GM23338 (cell line): ENCODE results near the gene LGR5. TPM values are rescaled to one million over a fixed set of nuclear protein-coding genes. Genes with fewer than 3 reads are reported as not detected.

ENCODE experiments used
- ATAC-seq: fragments of 200-7000 bp; cut with Tn5 transposase; 3 replicates; pipeline ENCODE4 v1.9.1; 2020
- DNase-seq: peaks from one replicate; pipeline ENCODE4 v3.0.0-alpha.2; 2015; ENCODE audit warnings: low spot score
- H2AFZ ChIP-seq: fragments of 200-600 bp; sonication (generic); 2 replicates; pipeline ENCODE4 v1.8.0; 2016; ENCODE audit warnings: antibody characterized with exemption, mild to moderate bottlenecking, moderate library complexity
- H3F3A ChIP-seq: fragments of 200-600 bp; sonication (generic); replicated peaks from 2 replicates; pipeline ENCODE4 v1.8.0; 2017; ENCODE audit warnings: antibody characterized with exemption, mixed run types, low read depth
- H3K27ac ChIP-seq: fragments of 200-600 bp; sonication (generic); 2 replicates; pipeline ENCODE4 v1.6.1; 2016; ENCODE audit warnings: low read depth
- H3K27me3 ChIP-seq: fragments of 200-600 bp; sonication (generic); 2 replicates; pipeline ENCODE4 v1.8.0; 2016; ENCODE audit warnings: mild to moderate bottlenecking, mixed run types, moderate library complexity; ENCODE audit not compliant: insufficient read depth
- H3K36me3 ChIP-seq: fragments of 200-600 bp; sonication (generic); 2 replicates; pipeline ENCODE4 v1.8.0; 2016; ENCODE audit warnings: mild to moderate bottlenecking; ENCODE audit not compliant: insufficient read depth
- H3K4me1 ChIP-seq: fragments of 200-600 bp; sonication (generic); 2 replicates; pipeline ENCODE4 v1.8.0; 2016; ENCODE audit warnings: mild to moderate bottlenecking, moderate library complexity; ENCODE audit not compliant: insufficient read depth
- H3K4me2 ChIP-seq: fragments of 200-600 bp; sonication (generic); 2 replicates; pipeline ENCODE4 v1.7.1; 2017; ENCODE audit warnings: mixed run types
- H3K4me3 ChIP-seq: fragments of 200-600 bp; sonication (generic); 2 replicates; pipeline ENCODE4 v1.6.1; 2016; ENCODE audit warnings: mixed run types
- H3K79me2 ChIP-seq: fragments of 200-600 bp; sonication (generic); replicated peaks from 2 replicates; pipeline ENCODE4 v1.8.0; 2017; ENCODE audit warnings: mild to moderate bottlenecking; ENCODE audit not compliant: insufficient read depth
- H3K9me2 ChIP-seq: fragments of 200-600 bp; sonication (generic); 2 replicates; pipeline ENCODE4 v1.8.0; 2017; ENCODE audit not compliant: insufficient read depth
- H4K20me1 ChIP-seq: fragments of 200-600 bp; sonication (generic); replicated peaks from 2 replicates; pipeline ENCODE4 v1.8.0; 2017; ENCODE audit warnings: mild to moderate bottlenecking; ENCODE audit not compliant: insufficient read depth
- H3K27ac Mint-ChIP-seq: 2 replicates; pipeline ENCODE4 v1.8.0; 2020; ENCODE audit warnings: inconsistent platforms, mild to moderate bottlenecking, moderate library complexity, mixed read lengths
- H3K27me3 Mint-ChIP-seq: 3 replicates; pipeline ENCODE4 v1.8.0; 2022; ENCODE audit warnings: low read depth, mild to moderate bottlenecking, moderate library complexity, mixed read lengths, inconsistent platforms; ENCODE audit not compliant: insufficient read depth, poor library complexity
- H3K36me3 Mint-ChIP-seq: 3 replicates; pipeline ENCODE4 v1.8.0; 2021; ENCODE audit warnings: low read depth, mild to moderate bottlenecking, inconsistent platforms, moderate library complexity, mixed read lengths
- H3K4me1 Mint-ChIP-seq: 3 replicates; pipeline ENCODE4 v1.8.0; 2020; ENCODE audit warnings: mild to moderate bottlenecking, inconsistent platforms, mixed read lengths
- H3K4me3 Mint-ChIP-seq: 3 replicates; pipeline ENCODE4 v1.8.0; 2021; ENCODE audit warnings: moderate library complexity, mild to moderate bottlenecking, inconsistent platforms, mixed read lengths
- H3K9me3 Mint-ChIP-seq: 3 replicates; pipeline ENCODE4 v1.8.0; 2020; ENCODE audit warnings: moderate library complexity, mild to moderate bottlenecking, inconsistent platforms, mixed read lengths
- CREB1 ChIP-seq: fragments of 250-450 bp; sonication (Bioruptor Pico); IDR thresholded peaks from 2 replicates; pipeline ENCODE4 v1.5.0; 2020; ENCODE audit warnings: low read depth, mild to moderate bottlenecking, moderate library complexity
- EZH2 ChIP-seq: fragments of 200-600 bp; sonication (generic); IDR thresholded peaks from one replicate; pipeline ENCODE4 v1.8.0; 2017; ENCODE audit warnings: antibody characterized with exemption, mild to moderate bottlenecking, low read depth; ENCODE audit not compliant: unreplicated experiment
- NANOG ChIP-seq: IDR thresholded peaks from 2 replicates; pipeline ENCODE4 v1.6.1; 2016; ENCODE audit warnings: antibody characterized with exemption, borderline replicate concordance
- POLR2AphosphoS5 ChIP-seq: IDR thresholded peaks from 2 replicates; pipeline ENCODE4 v1.6.1; 2016; ENCODE audit warnings: antibody characterized with exemption, low read depth
- STAT1 ChIP-seq: IDR thresholded peaks from one replicate; pipeline ENCODE4 v1.6.1; 2016; ENCODE audit warnings: antibody characterized with exemption; ENCODE audit not compliant: unreplicated experiment
- ZNF114 ChIP-seq: fragments of 250-450 bp; sonication (Bioruptor Pico); IDR thresholded peaks from 2 replicates; pipeline ENCODE4 v1.5.0; 2020; ENCODE audit warnings: mild to moderate bottlenecking, moderate library complexity
- ZNF331 ChIP-seq: fragments of 250-450 bp; sonication (Bioruptor Pico); IDR thresholded peaks from 2 replicates; pipeline ENCODE4 v1.5.0; 2020; ENCODE audit warnings: low read depth, mild to moderate bottlenecking, moderate library complexity
- polyA plus RNA-seq: library from polyadenylated mRNA; unstranded; fragments of >200 nt; fragmentation: Nextera tagmentation; extraction: Ambion mirVana; gene quantifications from 2 replicates; pipeline ENCODE4 v1.2.1, GENCODE V29; 2016
- total RNA-seq: library from RNA; depleted of rRNA; stranded (reverse); fragments of >200 nt; shearing (Covaris generic); gene quantifications from 2 replicates; pipeline ENCODE4 v1.2.3, GENCODE V29; 2014
- TF ChIP-seq, protein P1 (sequence below), 2 experiments: fragments of 200-600 bp in 1 of 2; sonication (generic) in 1 of 2; conservative IDR thresholded peaks; 2 replicates each; pipeline versions ENCODE4 v1.5.1 to v1.6.1; 2016 to 2017; ENCODE audit warnings: antibody characterized with exemption in 2 of 2, low read depth in 2 of 2, mild to moderate bottlenecking in 2 of 2, moderate library complexity in 1 of 2
- TF ChIP-seq, protein P2 (sequence below): IDR thresholded peaks from one replicate; pipeline ENCODE4 v1.6.1; 2018; ENCODE audit warnings: antibody characterized with exemption; ENCODE audit not compliant: unreplicated experiment
- TF ChIP-seq, protein P3 (sequence below): IDR thresholded peaks from 2 replicates; pipeline ENCODE4 v1.6.1; 2016; ENCODE audit warnings: antibody characterized with exemption
- TF ChIP-seq, protein P4 (sequence below): fragments of 250-450 bp; sonication (Bioruptor Pico); IDR thresholded peaks from 2 replicates; pipeline ENCODE4 v1.5.0; 2020; ENCODE audit warnings: mild to moderate bottlenecking, moderate library complexity

The LGR5 gene
- total and polyA plus RNA-seq, 2 experiments from 2014 or later = 0.17 to 0.26 TPM

DNA sequence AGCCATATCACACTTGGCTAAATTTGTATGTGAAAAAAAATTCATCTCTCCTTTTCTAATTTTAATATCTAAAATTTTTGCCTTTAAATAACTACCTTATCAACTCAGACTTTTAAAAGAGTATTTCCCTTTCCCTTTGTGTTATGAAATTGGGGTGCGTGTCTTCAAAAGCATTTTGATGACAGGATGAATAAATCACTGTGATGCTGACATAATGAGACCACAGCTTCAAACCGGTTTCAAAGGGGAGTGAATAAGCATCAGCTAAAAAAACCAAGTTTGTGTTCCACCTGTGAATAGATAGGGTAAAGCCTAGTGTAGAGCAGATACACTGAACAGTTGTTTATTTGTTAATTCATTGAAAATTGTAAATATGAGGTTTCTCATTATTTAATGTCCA is 85.0 kb downstream of the LGR5 start (continued):
- TF ChIP-seq NANOG = no peak
- TF ChIP-seq, protein P1, sequence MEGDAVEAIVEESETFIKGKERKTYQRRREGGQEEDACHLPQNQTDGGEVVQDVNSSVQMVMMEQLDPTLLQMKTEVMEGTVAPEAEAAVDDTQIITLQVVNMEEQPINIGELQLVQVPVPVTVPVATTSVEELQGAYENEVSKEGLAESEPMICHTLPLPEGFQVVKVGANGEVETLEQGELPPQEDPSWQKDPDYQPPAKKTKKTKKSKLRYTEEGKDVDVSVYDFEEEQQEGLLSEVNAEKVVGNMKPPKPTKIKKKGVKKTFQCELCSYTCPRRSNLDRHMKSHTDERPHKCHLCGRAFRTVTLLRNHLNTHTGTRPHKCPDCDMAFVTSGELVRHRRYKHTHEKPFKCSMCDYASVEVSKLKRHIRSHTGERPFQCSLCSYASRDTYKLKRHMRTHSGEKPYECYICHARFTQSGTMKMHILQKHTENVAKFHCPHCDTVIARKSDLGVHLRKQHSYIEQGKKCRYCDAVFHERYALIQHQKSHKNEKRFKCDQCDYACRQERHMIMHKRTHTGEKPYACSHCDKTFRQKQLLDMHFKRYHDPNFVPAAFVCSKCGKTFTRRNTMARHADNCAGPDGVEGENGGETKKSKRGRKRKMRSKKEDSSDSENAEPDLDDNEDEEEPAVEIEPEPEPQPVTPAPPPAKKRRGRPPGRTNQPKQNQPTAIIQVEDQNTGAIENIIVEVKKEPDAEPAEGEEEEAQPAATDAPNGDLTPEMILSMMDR (conservative IDR thresholded peaks at IDR 0.05; ENCODE audit: low read depth in 2 of 2) = no peak

DNA sequence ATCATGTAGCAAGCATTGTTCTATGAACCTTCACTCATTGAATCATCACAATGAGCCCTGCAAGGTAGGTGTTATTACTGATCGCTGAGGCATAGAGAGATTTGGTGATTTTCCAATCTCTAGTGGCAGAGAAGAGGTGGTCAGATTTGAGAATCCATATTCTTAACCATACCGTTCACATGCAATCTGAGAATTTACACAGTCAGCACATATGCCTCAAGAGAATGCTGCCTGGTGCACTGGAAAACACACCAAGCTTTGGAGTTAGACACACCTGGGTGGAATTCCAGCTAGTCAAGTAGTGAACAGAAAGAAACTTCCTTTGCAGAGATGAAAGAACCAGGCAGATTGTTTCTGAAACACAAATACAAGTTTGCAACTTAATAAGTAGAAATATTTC is 94.1 kb downstream of the LGR5 start:
- Mint-ChIP-seq H3K4me3 (no peak overlapping the region), H3K36me3 (no peaks in the 10 kb centered on the region), H3K9me3 (no peaks in the 10 kb centered on the region), H3K27ac (no peak overlapping the region), H3K27me3 (no peaks in the 10 kb centered on the region), H3K4me1 (no peaks in the 10 kb centered on the region)
- no peak overlapping the region for H3K4me3 ChIP-seq
- no peaks in the 10 kb centered on the region for H3K27me3 ChIP-seq
- ATAC-seq (no peak), DNase-seq (no peak)
- no peaks in the 10 kb centered on the region for H3K4me1 ChIP-seq
- H3F3A ChIP-seq = no peaks in the 10 kb centered on the region
- H3K9me2 ChIP-seq = no peaks in the 10 kb centered on the region
- H3K36me3 ChIP-seq = no peaks in the 10 kb centered on the region
- no peaks in the 10 kb centered on the region for H3K79me2 ChIP-seq
- H4K20me1 ChIP-seq = no peaks in the 10 kb centered on the region
- H2AFZ ChIP-seq = no peak overlapping the region
- no peak overlapping the region for H3K4me2 ChIP-seq
- H3K27ac ChIP-seq = no peak overlapping the region
- TF ChIP-seq, protein P2, sequence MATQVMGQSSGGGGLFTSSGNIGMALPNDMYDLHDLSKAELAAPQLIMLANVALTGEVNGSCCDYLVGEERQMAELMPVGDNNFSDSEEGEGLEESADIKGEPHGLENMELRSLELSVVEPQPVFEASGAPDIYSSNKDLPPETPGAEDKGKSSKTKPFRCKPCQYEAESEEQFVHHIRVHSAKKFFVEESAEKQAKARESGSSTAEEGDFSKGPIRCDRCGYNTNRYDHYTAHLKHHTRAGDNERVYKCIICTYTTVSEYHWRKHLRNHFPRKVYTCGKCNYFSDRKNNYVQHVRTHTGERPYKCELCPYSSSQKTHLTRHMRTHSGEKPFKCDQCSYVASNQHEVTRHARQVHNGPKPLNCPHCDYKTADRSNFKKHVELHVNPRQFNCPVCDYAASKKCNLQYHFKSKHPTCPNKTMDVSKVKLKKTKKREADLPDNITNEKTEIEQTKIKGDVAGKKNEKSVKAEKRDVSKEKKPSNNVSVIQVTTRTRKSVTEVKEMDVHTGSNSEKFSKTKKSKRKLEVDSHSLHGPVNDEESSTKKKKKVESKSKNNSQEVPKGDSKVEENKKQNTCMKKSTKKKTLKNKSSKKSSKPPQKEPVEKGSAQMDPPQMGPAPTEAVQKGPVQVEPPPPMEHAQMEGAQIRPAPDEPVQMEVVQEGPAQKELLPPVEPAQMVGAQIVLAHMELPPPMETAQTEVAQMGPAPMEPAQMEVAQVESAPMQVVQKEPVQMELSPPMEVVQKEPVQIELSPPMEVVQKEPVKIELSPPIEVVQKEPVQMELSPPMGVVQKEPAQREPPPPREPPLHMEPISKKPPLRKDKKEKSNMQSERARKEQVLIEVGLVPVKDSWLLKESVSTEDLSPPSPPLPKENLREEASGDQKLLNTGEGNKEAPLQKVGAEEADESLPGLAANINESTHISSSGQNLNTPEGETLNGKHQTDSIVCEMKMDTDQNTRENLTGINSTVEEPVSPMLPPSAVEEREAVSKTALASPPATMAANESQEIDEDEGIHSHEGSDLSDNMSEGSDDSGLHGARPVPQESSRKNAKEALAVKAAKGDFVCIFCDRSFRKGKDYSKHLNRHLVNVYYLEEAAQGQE = no peak
- TF ChIP-seq STAT1 (no peak), NANOG (no peak), EZH2 (no peak), ZNF331 (CRISPR knock-in tag) (no peak), POLR2AphosphoS5 (no peak), ZNF114 (CRISPR knock-in tag) (no peak), CREB1 (no peak)
- TF ChIP-seq, protein P3, sequence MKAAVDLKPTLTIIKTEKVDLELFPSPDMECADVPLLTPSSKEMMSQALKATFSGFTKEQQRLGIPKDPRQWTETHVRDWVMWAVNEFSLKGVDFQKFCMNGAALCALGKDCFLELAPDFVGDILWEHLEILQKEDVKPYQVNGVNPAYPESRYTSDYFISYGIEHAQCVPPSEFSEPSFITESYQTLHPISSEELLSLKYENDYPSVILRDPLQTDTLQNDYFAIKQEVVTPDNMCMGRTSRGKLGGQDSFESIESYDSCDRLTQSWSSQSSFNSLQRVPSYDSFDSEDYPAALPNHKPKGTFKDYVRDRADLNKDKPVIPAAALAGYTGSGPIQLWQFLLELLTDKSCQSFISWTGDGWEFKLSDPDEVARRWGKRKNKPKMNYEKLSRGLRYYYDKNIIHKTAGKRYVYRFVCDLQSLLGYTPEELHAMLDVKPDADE = no peak
- TF ChIP-seq, protein P4, sequence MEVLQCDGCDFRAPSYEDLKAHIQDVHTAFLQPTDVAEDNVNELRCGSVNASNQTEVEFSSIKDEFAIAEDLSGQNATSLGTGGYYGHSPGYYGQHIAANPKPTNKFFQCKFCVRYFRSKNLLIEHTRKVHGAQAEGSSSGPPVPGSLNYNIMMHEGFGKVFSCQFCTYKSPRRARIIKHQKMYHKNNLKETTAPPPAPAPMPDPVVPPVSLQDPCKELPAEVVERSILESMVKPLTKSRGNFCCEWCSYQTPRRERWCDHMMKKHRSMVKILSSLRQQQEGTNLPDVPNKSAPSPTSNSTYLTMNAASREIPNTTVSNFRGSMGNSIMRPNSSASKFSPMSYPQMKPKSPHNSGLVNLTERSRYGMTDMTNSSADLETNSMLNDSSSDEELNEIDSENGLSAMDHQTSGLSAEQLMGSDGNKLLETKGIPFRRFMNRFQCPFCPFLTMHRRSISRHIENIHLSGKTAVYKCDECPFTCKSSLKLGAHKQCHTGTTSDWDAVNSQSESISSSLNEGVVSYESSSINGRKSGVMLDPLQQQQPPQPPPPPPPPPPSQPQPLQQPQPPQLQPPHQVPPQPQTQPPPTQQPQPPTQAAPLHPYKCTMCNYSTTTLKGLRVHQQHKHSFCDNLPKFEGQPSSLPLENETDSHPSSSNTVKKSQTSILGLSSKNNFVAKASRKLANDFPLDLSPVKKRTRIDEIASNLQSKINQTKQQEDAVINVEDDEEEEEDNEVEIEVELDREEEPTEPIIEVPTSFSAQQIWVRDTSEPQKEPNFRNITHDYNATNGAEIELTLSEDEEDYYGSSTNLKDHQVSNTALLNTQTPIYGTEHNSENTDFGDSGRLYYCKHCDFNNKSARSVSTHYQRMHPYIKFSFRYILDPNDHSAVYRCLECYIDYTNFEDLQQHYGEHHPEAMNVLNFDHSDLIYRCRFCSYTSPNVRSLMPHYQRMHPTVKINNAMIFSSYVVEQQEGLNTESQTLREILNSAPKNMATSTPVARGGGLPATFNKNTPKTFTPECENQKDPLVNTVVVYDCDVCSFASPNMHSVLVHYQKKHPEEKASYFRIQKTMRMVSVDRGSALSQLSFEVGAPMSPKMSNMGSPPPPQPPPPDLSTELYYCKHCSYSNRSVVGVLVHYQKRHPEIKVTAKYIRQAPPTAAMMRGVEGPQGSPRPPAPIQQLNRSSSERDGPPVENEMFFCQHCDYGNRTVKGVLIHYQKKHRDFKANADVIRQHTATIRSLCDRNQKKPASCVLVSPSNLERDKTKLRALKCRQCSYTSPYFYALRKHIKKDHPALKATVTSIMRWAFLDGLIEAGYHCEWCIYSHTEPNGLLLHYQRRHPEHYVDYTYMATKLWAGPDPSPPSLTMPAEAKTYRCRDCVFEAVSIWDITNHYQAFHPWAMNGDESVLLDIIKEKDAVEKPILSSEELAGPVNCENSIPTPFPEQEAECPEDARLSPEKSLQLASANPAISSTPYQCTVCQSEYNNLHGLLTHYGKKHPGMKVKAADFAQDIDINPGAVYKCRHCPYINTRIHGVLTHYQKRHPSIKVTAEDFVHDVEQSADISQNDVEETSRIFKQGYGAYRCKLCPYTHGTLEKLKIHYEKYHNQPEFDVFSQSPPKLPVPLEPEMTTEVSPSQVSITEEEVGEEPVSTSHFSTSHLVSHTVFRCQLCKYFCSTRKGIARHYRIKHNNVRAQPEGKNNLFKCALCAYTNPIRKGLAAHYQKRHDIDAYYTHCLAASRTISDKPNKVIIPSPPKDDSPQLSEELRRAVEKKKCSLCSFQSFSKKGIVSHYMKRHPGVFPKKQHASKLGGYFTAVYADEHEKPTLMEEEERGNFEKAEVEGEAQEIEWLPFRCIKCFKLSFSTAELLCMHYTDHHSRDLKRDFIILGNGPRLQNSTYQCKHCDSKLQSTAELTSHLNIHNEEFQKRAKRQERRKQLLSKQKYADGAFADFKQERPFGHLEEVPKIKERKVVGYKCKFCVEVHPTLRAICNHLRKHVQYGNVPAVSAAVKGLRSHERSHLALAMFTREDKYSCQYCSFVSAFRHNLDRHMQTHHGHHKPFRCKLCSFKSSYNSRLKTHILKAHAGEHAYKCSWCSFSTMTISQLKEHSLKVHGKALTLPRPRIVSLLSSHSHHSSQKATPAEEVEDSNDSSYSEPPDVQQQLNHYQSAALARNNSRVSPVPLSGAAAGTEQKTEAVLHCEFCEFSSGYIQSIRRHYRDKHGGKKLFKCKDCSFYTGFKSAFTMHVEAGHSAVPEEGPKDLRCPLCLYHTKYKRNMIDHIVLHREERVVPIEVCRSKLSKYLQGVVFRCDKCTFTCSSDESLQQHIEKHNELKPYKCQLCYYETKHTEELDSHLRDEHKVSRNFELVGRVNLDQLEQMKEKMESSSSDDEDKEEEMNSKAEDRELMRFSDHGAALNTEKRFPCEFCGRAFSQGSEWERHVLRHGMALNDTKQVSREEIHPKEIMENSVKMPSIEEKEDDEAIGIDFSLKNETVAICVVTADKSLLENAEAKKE (CRISPR knock-in tag) = no peak
